Measurements from ENCODE around the gene RPL38.
A peak's percentile ranks its signal among the peaks of the same experiment; 100 is the strongest.

RPL38 gene

DNA sequence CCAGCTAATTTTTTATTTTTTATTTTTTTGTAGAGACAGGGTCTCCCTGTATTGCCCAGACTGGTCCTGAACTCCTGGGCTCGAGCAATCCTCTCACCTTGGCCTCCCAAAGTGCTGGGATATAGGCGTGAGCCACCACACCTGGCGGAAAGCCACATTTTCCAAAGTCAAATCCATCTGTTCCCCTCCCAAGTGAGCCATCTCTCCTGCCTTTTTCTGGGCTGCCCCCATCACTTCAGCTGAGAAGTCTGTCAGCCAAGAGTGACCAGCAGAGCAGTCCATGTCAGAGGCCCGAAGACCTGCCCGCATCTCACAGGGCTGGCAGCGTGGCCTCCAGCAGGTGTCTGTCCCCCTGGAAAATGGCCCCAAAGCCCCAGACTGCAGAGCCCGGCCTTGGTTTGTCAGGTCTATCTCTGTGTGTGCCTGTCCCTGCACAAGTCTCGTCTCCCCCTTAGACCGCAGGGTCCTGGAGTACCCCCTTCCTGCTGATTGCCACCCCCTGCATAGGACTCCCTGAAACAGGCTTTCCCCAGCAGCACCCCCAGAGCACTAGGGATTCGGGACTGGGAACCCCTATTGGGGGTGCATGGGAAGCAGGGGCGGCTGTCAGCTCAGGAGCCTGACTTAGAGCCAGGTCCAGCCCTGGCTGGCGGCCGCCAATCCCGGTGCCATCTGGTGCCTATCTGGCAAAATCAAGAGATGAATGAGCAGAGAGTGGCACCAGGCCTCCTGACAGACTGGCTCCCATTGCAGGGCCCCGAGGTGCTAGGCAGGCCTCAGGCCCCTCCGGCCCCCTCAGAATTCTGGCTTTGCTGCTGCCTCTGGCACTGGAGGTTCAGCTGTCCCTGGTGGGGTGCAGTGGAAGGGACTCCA is 17.7 kb downstream of the RPL38 start:
- Histone ChIP-seq H3K4me3 (no peak overlapping the region), H3K27ac (no peak overlapping the region)

DNA sequence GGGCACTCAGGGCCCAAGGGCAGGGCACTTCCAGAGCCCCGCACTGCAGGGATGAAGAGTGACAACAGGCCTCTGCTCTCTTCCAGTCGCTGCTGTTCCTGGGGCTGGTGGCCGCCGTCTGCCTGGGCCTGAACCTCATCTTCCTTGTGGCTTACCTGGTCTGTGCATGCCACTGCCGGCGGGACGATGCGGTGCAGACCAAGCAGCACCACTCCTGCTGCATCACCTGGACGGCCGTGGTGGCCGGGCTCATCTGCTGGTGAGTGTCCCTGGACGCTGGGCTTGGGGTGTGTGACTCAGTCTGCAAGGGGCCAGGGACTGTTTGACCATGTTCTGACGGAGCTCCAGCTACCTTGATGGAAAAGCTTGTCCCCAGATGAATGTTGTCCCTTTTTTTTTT is 18.9 kb downstream of the RPL38 start:
- Histone ChIP-seq H3K27ac (no peak overlapping the region), H3K4me3 (no peak overlapping the region)

DNA sequence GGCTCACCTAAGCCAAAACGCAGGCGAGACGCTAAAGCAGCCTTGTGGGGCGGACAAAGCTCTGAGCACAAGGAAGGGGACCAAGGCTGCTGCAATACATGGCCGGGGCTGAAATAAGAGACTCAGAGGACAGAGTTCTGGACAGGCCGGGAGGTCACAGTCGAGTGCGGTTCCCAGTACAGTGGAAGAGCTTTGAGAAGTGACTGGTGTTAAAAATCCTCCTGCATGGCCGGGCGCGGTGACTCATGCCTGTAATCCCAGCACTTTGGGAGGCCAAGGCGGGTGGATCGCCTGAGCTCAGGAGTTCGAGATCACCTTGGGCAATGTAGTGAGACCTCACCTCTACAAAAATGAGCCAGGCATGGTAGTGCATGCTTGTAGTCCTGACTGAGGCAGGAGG is 20.4 kb downstream of the RPL38 start:
- Histone ChIP-seq H3K4me3 (no peak overlapping the region), H3K27ac (no peak overlapping the region)

DNA sequence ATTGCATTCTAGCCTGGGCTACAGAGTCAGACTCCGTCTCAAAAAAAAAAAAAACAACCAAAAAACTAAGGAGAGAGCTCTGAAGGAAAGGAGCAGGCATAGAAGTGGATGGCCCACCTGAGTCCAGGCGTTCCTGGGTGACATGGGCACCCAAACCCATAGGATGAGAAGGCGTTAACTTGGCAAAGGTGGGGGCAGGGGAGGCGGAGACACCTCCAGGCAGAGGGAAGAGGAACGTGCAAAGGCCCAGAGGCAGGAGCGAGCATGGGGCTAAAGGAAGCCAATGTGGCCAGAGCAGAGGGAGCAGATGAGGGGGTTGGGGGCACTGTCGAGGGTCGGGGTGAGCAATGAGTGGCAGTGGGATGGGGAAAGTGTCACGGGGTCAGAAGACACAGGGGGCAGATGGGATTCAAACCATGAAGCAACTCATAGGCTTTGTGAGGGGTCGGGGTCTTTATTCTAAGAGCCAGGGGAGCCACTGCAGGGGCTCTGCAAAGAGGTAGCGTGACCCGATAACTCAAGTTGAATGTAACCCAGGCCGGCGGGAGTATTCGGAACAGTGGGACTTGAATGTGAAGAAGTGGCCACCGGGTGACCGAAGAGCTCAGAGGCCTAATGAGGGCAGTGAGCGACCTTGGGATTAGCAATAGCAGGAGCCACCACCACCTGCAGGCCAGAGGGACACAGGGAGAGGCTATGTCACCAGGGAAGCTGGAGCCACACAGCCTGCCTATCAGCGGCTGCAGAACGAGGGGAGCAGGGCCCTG is 21.7 kb downstream of the RPL38 start:
- no peak overlapping the region for H3K4me3 ChIP-seq
- no peak overlapping the region for H3K27ac ChIP-seq

DNA sequence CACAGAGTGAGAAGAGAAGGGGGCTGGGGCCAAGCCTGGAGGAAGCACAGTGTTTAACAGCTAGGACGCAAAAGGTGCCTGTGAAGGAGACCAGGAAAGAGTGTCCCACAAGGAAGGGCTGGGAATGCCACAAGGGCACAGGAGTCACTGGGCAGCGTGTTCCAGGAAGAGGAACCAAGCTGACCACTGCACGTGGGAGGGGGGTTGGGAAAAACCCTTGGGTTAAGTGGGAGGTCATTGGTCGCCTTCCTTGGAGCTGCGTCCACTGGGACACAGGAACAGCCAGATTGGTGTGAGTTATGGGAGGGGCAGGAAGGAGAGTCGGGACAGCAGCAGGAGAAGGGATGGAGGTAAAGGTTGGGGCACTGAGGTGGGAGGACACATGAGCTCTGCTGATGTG is 22.8 kb downstream of the RPL38 start:
- no peak overlapping the region for H3K27ac ChIP-seq
- H3K4me3 ChIP-seq, result no peak overlapping the region

GRCh38 chr17:74227271-74228080 is 24.0 kb downstream of the RPL38 start:
- Histone ChIP-seq H3K4me3 (no peak overlapping the region), H3K27ac (no peak overlapping the region)

DNA sequence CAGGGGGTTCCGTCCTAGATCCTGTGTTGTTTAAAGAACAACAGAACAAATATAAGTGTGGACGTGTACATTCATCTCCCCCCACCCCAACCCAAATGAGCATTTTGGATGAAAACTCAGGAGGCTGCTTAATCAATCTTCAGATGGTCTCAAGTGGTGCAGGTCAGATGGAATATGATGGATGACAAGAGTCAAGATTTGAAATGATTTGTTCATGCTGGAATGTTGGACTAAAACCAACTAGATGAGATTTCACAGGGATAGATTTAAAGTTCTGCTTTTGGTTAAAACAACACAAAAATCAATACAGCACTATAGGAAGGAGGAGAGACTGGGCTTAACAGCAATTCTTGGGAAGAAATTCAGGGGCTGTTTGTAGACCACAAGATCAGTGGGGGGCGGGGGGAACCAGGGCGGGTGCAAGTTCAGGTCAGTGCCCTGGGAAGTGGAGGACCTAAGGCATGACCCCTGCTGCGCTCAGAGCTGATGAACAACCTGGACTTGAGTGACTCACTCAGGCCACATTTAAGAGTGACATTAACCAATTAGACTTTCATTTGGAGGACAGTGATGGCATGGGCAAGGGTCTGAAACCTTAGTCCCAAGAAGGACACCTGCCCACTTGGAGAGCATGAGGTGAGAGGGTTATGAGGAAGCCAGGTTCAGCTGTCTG is 25.0 kb downstream of the RPL38 start:
- H3K27ac ChIP-seq, result no peak overlapping the region

DNA sequence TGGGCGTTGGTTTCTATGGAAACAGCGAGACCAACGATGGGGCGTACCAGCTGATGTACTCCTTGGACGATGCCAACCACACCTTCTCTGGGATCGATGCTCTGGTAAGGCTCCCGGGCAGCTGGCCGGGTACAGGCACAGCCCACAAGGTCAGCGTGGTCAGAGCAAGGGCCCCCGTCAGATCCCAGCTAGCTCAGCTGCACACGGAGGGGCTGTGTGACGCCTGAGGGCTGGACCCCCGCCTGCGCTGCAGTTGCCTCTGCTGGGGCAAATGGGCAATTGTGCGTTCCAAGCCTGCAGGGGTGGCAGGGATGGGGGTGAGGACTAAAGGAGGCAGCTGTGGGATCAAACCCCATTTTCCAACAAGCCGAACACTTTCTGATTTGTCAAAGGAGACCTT is 27.4 kb downstream of the RPL38 start:
- Histone ChIP-seq H3K27ac (no peak overlapping the region), H3K4me3 (no peak overlapping the region)

More for the DNA sequence above, 25.0 kb downstream of the RPL38 start:
- H3K4me3 ChIP-seq, result no peak overlapping the region

GRCh38 chr17:74231928-74232907 is 28.7 kb downstream of the RPL38 start:
- no peak overlapping the region for H3K4me3 ChIP-seq
- H3K27ac ChIP-seq, result peak overlapping the region in 2 of 21 experiments; percentile 21 to 30

DNA sequence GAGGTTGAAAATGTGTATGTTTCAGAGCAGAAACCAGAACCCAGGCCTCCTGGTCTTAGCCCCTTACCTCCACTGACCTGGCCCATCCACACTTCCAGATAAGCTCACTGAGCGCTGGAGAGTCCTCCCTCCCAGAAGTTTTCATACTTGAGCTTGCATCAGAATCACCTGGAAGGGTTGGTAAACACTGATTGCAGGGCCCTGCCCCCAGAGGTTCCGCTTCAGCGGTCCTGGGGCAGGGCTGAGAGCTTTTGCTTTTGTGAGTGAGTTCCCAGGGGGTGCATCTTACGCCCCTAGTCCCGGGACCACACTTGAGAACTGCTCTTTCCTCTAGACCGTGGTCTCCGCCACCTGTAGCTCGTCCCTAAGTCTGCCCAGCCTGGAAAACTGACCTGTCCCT is 30.5 kb downstream of the RPL38 start:
- Histone ChIP-seq H3K27ac (peak overlapping the region in 2 of 21 experiments; percentile 25 to 51), H3K4me3 (no peak overlapping the region)

DNA sequence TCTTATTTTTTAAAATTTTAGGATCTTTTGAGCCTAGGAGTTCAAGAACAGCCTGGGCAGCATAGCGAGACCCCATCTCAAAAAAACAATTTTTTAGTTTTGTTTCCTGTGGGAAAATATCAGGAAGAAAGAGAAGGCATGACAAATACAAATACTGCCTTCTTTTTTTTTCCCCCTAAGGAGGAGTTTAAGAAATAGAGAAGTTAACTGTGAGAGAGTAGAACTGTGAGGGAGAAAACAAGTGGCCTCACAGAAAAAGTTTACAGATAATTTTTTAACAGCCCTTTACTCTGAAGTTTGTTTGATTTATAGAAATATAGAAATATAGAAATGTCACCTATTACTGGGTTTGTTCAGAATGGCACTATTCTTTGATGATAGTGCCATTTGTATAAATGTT is 31.0 kb downstream of the RPL38 start:
- no peak overlapping the region for H3K4me3 ChIP-seq
- peak overlapping the region in 10 of 21 experiments; percentile 9 to 80 (median 62) for H3K27ac ChIP-seq

DNA sequence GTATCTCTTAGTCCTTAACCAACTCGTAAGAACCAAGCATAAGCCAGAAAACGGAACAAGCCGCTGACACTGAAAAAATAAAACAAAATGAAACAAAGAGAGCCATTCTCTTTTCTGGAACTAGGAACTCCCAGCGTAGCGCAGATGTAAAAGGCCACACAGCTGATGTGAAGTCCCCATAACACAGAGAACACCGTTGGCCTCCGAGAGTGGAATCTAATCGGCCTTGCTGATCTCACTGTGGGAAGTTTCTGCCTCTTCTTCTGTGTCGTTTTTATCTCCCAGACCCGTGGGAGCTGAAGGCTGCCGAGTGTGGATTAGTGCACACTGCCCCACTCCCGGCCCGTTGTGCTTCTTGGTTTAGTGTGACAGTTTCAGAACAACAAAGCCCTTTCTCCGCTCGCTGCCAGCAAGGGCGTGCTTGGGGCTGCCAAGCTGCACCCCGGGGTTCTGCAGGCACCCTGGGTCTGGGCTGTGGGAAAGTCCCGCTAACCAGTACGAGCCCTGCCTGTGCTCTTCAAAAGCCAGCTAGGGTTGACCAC is 31.6 kb downstream of the RPL38 start:
- Histone ChIP-seq H3K27ac (peak overlapping the region in 14 of 21 experiments; percentile 9 to 80 (median 56)), H3K4me3 (no peak overlapping the region)

GRCh38 chr17:74235911-74236371 is 32.5 kb downstream of the RPL38 start:
- no peak overlapping the region for H3K4me3 ChIP-seq
- H3K27ac ChIP-seq, result peak overlapping the region in 3 of 21 experiments; percentile 20 to 80 (median 58)

DNA sequence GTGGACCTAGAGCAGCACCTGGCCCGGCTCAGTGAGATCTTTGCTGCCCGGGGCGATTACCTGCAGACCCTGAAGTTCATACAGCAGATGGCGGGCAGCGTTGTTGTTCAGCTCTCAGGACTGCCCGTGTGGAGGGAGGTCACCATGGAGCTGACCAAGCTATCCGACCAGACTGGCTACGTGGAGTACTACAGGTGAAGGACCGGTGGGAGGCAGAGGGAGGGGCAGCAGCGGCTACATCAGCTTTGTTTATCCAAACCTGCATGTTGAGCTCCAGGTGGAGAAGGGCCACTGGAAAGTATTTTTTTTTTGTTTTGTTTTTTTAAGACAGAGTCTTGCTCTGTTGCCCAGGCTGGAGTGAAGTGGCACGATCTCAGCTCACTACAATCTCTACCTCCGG is 33.8 kb downstream of the RPL38 start:
- no peak overlapping the region for H3K27ac ChIP-seq
- no peak overlapping the region for H3K4me3 ChIP-seq

DNA sequence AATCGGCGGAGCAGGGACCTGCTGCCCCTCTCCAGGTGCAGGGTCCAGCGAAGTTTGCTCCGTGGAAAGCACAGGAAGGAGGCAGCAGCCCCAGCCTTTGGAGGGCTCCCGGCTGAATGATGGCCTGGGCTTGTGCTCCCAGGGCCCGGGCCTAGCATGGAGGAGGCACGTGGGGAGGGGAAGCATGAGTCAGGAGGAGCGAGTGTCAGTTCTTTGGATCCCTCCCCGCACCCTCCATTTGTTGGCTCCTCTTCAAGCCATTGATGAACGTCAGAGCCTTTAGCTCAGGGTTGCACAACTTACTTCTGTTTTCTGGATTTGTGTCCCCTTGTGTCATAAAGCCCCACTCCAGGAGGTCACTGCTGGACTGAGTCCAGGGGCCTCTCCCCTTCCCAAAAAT is 35.7 kb downstream of the RPL38 start:
- peak overlapping the region in 1 of 21 experiments; percentile 28 for H3K27ac ChIP-seq
- H3K4me3 ChIP-seq, result no peak overlapping the region

- H3K27ac ChIP-seq, result peak overlapping the region in 4 of 21 experiments; percentile 23 to 31 (median 26)
- no peak overlapping the region for H3K4me3 ChIP-seq
These were observed 37.2 kb downstream of the RPL38 start for GRCh38 chr17:74240618-74241205.

DNA sequence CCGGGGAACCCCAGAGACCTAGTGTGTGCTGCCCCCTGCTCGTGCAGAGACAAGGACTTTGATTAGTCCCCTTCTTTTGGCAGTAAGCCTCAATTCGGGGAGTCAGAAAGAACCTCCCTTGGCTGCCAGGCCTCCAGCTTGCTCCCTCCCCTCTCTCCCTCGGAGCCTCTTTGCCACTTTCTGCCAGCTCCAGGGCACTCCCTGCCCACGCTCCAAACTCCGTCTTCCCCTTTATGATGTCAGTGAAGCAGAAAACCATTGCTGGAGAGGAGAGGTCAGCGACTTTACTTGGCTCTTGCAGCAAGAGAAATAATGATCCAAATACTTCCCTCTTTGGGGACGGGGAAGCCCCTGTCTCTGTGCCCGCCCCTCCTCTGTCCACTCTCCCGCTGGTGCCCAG is 38.0 kb downstream of the RPL38 start:
- H3K4me3 ChIP-seq, result no peak overlapping the region
- peak overlapping the region in 4 of 21 experiments; percentile 23 to 31 (median 26) for H3K27ac ChIP-seq

DNA sequence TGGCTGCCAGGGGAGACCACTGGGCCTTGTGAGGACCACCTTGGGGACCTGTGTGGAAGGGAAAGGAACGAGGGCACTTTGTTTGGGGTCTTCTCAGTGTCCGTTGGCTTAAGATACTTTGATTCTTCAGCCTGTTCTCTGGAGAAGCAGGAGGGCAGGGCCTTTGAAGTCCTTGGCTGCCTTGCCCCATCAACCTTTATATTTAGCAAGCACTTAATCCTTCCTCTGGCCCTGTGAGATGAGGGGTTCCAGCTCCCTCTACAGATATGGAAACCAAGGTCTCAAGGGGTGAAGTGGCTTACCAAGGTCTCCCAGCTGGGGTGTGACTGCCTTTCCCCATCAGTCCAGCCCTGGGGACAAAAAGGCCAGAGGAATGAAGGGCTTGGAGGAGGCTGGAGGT is 38.4 kb downstream of the RPL38 start:
- H3K4me3 ChIP-seq, result no peak overlapping the region
- no peak overlapping the region for H3K27ac ChIP-seq
